GM10266 (cell line): Measurements from ENCODE around the gene RIPOR3.

ENCODE experiments used
- DNase-seq: peaks from one replicate; pipeline ENCODE4 v3.0.0; 2012; ENCODE audit errors: extremely low spot score
- CTCF ChIP-seq: IDR thresholded peaks from 2 replicates; pipeline ENCODE4 v1.5.1; 2012; ENCODE audit warnings: mild to moderate bottlenecking, low read depth; ENCODE audit not compliant: control insufficient read depth, insufficient read depth; ENCODE audit errors: missing control alignments

RIPOR3 gene

DNA sequence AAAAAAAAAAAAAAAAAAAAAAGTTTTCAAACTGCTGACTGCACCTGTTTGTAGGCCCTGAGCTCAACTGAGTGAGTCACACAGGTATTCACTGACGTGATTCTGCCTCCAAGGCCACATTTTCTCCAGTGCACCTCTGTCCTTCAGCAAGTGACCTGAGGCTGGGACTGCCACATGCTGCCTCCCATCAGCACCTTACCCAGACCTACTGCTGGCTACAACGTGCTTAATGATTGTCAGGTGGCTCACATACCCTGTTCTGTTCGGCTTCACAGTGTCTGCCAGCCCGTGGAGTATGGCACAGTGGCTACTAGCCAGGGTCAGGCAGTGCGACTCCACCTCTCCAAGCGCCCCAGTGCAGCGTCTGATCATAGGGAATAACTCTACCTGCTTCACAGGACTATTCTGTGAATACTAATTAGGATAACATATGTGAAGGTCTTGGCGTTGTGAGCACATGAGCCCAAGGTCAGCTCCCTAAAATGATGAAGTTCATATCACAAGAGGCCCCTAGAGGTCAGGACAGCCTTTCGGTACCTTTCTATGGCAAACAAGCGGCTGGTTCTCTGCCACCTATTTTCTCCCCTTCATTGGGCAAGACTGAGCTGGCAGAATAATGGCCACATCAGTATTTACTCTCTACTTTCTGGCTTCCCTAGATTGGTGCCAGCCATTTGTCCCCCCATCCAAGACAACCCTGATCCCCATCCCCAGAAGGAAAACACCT, 28.1 kb downstream of the RIPOR3 start:
- no peak for DNase-seq
- TF ChIP-seq CTCF, result no peak

- TF ChIP-seq CTCF, result no peak
Measured at GRCh38 chr20:50659975-50660670, 31.2 kb downstream of the RIPOR3 start.

GRCh38 chr20:50658804-50659380, 32.5 kb downstream of the RIPOR3 start:
- no peak for TF ChIP-seq CTCF
- no peak for DNase-seq

More at GRCh38 chr20:50659975-50660670, 31.2 kb downstream of the RIPOR3 start:
- no peak for DNase-seq

DNA sequence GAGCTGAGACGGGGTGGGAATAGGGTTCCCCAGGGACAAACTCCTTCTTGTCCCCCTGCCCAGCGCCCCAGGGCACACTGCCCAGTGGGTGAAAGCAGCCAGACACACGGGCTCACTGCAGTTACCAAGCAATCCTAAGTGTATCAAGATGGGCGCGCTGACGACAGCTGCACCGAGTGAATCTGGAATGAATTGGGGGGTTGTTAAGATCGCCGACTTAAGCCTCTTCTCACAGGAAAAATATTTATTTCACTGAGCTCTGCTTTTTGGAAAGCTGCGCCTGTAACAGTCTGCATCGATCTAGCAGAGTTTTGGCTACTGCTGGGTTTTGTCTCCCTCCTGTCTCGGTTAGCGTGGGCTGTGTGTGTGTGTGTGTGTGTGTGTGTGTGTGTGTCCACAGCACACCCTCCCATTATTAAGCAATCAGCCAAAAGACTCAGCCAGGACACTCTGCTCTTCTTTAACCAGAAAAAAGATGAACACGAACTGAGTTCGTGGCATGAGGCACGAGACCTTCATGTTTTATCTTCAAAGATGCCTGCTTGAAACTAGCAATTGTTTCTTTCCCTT, 35.9 kb downstream of the RIPOR3 start:
- no peak for TF ChIP-seq CTCF
- no peak for DNase-seq

DNA sequence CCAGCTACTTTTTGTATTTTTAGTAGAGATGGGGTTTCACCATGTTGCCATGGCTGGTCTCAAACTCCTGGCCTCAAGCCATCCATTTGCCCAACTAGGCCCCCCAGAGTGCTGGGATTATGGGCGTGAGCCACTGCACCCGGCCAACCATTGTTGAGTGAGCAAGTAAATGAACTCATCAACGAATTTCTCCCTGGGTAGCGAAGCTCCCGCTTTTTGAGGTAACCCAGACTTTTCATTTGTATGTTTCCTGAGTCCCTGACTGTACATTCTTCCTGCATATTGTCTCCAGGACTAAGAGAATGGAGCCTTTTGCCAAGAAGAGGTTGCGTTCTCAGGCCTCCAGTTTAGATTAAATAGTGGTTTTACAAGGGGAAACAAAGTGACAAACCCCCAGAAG, 36.4 kb downstream of the RIPOR3 start:
- no peak for DNase-seq
- no peak for TF ChIP-seq CTCF

DNA sequence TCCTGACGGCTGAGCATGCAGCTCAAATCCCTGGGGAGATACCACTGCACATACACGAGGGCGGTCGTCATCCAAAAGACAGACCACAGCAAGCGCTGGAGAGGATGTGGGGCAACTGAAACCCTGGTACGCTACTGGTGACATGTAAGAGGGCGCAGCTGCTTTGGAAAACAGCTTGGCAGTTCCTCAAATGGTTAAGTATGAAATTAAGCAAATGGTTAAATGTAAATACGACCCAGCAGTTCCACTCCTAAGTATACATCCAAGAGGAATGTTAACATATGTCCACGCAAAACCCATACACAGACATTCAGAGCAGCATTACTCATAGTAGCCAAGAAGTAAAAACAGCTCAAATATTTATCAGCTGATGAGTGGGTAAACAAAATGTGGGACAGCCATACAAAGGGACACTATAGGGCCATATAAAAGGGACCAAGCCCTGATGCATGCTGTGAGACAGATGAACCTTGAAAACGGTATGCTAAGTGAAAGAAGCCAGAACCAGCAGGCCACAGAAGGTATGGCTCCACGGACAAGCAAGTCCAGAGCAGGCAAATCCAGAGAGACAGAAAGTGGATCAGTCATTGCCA, 38.5 kb downstream of the RIPOR3 start:
- no peak for DNase-seq
- no peak for TF ChIP-seq CTCF
